Measurements from ENCODE around the gene VSX1. TPM values are rescaled to one million over a fixed set of nuclear protein-coding genes. Genes with fewer than 3 reads are reported as not detected.

Gene VSX1
- total RNA-seq, 1 experiment from 2014 or later, result not detected

DNA sequence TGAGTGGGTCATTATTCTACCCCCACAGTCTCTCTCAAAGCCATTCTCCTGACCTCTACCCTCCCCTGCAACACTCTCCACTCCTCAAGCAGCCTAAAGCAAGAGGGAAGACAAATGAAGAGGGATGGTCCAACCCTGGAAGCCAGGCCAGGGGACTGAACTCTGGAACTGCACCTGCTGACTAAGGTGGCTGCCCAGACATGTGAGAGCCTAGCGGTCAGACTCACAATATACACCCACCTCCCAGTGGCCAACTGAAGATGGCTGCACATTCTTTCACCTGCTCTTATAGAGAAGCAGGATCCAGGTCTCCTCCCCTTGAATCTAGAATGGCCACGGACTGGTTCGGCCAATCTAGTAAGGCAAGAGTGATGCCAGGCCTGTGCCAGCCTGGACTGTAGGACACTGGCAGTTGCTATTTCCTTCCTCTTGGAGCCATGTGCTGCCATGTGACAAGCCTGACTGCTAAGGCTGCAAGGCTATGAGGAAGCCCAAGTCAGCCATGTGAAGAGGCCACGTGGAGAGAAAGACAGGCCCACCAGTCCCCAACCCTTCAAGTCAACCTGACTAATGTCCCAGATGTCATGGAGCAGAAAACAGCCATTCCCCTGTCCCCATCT is 55.8 kb downstream of the VSX1 start:
- H3K27me3 ChIP-seq (replicated peaks; ENCODE audit: insufficient read depth, low read depth, low read length, poor library complexity), result no peaks in the 10 kb centered on the region
- intact Hi-C loops (cut with micrococcal nuclease; ENCODE audit: unreplicated experiment), result no loop called here
- H3K27ac ChIP-seq (ENCODE audit: low read depth, low read length, poor library complexity, severe bottlenecking), result no peak overlapping the region
- ChIA-PET CTCF (no interaction called here), POLR2A (ENCODE audit: low non-redundant PET) (no interaction called here)
- TF ChIP-seq, protein P1, sequence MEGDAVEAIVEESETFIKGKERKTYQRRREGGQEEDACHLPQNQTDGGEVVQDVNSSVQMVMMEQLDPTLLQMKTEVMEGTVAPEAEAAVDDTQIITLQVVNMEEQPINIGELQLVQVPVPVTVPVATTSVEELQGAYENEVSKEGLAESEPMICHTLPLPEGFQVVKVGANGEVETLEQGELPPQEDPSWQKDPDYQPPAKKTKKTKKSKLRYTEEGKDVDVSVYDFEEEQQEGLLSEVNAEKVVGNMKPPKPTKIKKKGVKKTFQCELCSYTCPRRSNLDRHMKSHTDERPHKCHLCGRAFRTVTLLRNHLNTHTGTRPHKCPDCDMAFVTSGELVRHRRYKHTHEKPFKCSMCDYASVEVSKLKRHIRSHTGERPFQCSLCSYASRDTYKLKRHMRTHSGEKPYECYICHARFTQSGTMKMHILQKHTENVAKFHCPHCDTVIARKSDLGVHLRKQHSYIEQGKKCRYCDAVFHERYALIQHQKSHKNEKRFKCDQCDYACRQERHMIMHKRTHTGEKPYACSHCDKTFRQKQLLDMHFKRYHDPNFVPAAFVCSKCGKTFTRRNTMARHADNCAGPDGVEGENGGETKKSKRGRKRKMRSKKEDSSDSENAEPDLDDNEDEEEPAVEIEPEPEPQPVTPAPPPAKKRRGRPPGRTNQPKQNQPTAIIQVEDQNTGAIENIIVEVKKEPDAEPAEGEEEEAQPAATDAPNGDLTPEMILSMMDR (conservative IDR thresholded peaks at IDR 0.05; ENCODE audit: low read depth, low read length), result no peak
- no peak for TF ChIP-seq EZH2 (IDR thresholded peaks at IDR 0.05; ENCODE audit: borderline replicate concordance, low read depth, low read length, poor library complexity, severe bottlenecking)
- no peak overlapping the region for H3K4me3 ChIP-seq (ENCODE audit: low read depth, low read length, poor library complexity, severe bottlenecking)
- BruUV-seq (replicated peaks), result no TSS peak
- no peak for DNase-seq (ENCODE audit: low spot score)
- H3K9me3 ChIP-seq (ENCODE audit: low read depth, low read length, poor library complexity, severe bottlenecking), result no peaks in the 10 kb centered on the region
- H3K4me1 ChIP-seq (ENCODE audit: insufficient read depth, low read length, poor library complexity, severe bottlenecking), result no peaks in the 10 kb centered on the region
- H3K36me3 ChIP-seq (ENCODE audit: insufficient read depth, low read length, poor library complexity, severe bottlenecking), result no peaks in the 10 kb centered on the region

Other genes starting within 250 kb of the VSX1 start
- not detected in 2 replicates for gene CST7, start 132.9 kb downstream of the VSX1 start, total RNA-seq (2021)
- 67.9 and 70.3 TPM in 2 replicates for gene APMAP, start 89.4 kb downstream of the VSX1 start, total RNA-seq (2021)
- 3.9 and 4.9 TPM in 2 replicates for gene ACSS1, start 24.0 kb downstream of the VSX1 start, total RNA-seq (2021)
- gene ENTPD6, start 113.6 kb upstream of the VSX1 start, total RNA-seq (2021), result 50.2 and 53.2 TPM in 2 replicates
- gene PYGB, start 165.9 kb upstream of the VSX1 start, total RNA-seq (2021), result 52.3 and 53.5 TPM in 2 replicates

All from A673 (cell line).